GM18861 (cell line): ENCODE results near the gene TFPI.

ENCODE experiments used
- ATAC-seq: cut with Tn5 transposase; IDR thresholded peaks from one replicate; pipeline ENCODE4 v1.9.1; 2021; ENCODE audit not compliant: unreplicated experiment

The TFPI gene

DNA sequence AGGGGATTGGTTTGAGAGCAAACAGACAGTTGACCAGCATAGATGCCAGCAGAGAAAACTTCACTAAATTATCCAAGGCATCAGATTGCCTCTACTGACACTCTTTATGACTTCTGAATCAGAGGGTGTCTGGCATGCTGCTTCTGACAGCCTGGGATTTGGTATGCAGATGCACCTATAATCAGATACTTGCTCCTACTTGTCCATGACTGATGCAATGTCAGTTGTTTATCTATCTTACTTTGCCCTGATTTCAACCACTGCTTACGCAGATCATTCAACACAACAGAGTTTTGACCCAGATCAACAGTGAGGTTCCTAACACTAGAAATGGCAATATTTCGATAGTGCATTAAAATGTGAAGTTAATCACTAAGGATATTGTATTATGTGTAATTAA, 83.5 kb downstream of the TFPI start:
- no peak for ATAC-seq

DNA sequence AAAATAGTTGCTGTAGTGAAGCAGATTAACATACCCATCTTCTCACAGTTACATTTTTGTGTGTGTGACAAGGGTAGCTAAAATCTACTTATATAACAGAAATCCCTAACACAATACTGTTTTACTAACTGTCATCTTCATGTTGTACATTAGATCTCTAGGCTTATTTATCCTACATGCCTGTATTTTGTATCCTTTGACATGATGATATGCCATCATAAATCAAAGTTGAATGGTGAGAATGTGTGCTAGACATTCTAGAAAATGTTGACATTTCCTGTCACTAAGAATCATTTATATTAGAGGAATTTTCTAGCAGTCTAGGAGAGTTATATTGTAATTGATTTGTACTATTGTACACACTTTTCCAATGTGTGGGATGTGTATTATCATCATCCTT, 84.7 kb downstream of the TFPI start:
- ATAC-seq, result no peak

- ATAC-seq, result no peak
Measured at GRCh38 chr2:187468262-187468661, 86.0 kb downstream of the TFPI start.

DNA sequence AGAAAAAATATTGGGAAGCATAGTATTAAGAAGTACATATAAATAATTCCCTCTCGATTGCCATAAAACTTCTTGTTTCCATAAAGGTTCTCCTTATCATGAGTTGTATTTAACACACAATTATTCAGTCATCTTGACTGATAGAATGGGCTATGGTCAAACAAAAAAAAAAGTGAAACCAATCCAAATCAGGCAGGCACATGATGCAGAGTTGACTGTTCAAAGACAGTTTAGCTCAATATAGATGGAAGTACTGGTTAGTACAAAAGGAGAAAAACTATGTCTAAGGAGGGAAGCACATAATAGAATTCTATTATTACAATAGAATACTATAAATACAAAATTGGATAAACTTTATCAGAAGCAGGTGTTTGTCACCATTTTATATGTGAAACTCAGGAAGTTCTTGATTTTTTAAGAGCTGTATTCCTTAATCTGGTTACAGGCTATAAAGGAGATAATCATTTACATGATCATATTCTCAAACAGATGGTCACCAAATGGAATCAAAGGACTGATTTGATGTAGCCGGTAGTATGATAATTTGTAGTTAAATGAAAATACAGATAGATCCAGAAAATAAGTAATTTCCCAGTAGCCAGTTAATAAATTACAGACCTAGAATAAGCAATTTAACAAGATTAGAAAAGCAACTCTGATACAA, 88.0 kb downstream of the TFPI start:
- ATAC-seq, result no peak

DNA sequence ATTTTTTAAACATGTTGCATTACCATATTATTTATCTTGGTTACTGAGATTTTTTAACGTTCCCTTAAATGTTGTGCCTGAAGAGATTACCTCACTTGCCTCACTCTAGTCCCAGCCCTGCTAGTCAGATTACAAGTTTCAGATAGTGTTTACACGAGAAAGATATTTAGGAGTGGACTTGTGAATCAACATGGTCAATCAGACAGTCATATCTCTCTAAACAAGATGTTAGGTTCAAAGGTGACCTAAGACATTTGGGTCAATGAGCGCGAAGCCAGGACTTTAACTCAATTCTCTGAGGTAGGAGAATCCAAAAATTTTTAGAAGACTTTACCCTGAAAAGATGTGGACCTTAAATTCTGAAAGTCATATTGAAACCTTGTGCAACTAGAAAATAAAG, 91.4 kb downstream of the TFPI start:
- ATAC-seq, result no peak

DNA sequence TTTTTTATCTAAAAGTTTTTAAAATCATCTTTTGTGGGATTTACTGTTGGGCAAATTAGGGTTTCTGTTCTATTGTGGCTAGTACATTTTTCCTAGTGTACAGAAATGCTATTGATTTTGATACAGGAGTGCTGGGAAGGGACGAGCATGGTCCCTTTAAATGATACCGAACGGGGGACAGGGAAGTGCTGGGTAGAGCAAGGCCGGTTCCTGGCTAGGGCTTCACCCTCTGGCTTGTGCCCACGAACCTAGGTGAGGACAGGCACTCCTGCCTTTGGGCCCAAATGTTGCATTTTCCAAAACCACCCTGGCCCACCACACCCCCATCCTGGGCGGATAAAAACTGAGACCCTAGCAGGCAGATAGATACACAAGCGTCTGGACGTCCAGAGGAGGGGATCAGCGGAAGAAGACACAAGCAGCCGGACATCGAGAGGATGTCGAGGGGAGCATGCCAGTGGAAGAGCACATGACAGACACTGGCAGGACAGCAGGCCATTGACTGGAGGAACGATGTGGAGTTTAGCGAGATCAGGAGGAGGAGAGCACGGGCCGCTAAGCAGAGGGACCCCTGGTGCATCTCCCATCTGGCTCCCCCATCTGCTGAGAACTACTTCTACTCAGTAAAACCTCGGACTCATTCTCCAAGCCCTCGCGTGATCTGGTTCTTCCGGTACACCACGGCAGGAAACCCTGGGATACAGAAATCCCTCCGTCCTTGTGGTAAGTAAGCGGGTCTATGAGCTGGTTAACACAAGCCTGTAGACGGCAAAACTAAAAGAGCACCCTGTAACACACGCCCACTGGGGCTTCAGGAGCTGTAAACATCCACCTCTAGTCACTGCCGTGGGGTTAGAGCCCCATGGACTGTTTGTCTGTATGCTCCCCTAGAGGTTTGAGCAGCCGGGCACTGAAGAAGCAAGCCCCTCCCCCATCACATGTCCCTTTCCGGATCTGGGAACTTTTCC, 92.7 kb downstream of the TFPI start:
- ATAC-seq, result no peak

DNA sequence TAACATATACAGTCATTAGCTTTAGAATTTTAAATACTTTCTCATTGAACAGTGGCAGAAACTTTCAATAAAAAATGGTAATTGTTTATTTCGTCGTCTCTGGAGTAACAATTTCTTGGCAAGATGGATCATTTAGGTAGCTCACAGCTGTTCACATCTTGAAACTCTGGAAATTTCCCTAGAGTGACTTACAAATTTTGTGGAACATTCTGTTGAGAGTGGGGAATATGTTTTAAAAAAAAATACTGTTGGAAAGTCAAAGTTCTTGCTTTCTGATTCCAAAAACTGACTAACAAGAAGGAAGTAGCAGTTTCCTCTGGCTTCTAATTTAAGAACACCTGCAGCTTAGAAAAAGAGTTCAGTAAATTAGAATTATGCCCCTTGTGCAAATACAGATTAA, 95.0 kb downstream of the TFPI start:
- no peak for ATAC-seq

DNA sequence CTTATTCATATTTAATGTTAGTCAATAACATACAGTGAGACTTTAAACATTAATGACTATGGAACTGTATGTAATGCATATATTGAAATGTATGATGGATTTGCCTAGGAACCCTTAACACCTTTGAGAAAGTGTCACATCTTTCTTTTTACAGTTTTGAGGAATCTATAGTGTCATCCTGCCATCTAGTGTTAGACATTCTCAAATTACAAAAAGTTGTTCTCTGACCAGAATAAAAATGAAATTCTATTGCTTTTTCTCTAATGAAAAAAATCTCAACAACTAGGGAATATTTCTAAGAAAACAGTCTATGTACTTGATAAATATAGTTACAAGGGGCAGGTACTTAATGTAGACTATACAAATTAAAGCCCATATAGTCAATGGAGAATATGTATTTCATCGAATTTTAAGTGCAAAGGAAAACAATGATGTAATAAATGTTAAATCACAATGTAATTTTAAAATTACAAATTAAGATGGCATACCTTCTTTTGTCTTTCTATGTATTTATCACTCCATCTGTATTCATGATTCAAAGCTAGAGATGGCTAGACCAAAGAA, 101.1 kb downstream of the TFPI start:
- no peak for ATAC-seq

GRCh38 chr2:187451510-187451909, 102.7 kb downstream of the TFPI start:
- ATAC-seq, result no peak

DNA sequence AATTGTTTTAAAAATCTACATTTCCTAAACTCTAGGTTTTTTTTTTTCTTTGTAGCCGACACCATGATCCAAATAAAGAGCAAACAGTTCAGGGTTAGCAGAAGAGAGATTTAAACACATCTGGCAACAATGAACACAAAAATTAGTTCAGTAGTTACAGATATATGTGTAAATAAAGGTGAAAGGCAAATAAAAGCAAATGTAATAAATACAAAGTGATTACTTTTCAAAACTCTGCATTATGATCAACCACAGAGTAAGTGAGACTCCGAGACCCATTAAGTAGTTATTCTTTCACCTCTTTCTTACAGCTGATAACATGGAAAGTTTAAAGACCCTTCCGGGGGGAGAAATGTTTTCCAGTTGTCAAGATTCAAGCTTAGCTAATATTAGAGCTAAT, 106.9 kb downstream of the TFPI start:
- ATAC-seq, result peak; percentile 5

- ATAC-seq, result no peak
Measured at GRCh38 chr2:187446711-187447110, 107.5 kb downstream of the TFPI start.

DNA sequence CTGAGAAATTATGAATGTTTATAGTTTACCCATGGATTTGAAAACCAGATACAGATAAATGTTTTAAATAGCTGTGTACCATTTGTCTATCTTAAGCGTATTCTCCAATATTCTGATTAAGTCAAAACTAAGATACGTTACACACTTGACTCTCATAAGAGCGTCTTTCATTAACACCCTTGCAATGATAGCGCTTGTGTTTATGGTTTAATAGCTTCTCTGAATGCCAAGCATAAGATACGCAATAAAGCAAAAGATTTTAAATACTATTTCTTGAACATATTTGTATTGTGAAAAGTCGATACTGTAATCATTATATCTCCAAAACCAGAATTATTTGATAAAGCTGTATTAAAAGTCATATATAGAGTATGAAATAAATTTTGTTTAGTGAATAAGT, 109.2 kb downstream of the TFPI start:
- ATAC-seq, result no peak

DNA sequence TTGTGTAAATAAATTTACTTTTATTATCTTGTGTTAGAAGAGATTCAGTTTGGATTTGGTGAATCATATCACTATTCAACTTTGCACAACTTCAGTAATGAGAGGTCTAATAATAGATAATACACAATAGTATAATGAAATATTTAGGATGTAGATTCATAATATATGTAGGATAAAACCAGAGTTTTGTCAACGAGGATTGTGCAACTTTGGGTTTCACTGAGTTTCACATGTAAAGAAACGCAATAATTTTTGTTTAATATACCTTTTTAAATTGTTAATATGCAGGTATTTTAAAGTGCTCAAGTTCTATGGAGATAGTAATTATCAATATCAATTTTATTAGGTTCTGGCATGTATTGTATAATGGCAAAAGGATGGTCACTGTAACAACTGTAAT, 111.5 kb downstream of the TFPI start:
- ATAC-seq, result no peak

DNA sequence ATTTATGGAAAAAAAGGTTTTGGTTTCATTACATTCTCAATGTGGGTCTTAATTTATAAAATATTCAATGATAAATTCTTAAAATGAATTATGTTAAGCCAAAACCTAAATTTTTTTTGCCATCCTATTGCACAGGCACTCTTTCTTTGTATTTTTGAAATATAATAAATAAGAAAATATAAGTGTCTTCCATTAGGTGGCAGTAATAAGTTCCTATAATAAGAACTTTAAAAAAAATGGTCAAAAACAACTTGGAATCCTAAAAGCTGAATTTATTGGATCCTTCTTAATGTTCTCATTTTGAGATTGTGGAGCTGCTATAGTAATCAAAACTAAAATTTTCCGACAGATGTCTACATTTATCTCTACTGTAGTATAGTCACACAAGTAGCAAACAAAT, 111.9 kb downstream of the TFPI start:
- no peak for ATAC-seq

DNA sequence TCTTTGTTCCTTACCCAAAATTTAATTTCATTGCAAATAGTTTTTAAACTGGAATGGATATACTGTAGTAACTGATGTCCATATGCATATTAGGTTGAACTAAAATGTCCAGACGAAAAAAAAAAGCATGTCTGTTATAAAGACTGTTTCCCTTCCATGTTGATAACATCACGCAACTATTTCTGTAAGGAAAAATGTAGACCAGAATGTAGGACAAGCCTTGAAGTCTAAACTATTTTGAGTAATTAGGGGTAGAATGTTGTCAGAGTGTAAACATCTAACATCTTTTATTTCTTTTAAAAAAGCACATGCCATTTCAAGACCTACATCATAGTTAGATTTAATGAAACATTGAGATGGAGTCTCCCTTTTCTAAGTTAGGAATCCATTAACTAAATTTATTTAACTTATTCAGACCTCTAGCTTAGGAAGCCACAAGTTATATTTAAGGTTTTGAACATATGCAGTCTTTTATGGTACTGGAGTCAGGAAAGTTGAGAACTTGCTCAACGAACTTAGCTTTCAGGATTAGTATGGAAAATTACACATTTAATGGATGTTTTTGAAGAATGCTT, 114.0 kb downstream of the TFPI start:
- no peak for ATAC-seq

DNA sequence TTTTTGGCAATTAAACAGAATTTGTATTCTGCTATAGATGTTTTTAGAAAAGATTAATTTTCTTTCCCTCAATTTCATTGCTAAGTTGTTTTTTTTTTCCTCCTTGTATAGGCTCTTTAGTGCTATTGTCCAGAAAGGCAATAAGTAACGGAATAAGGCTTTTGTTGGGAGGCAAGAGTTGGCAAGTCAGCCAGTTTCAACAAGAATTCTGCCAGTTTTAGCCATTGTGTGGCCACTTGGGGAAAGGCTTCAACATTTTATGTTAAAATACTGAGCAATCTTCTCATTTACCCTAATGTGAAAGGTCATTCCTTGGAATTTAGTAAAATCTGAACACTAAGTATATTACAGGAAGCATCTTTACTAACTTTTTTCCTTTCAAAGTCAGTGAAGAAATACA, 115.8 kb downstream of the TFPI start:
- ATAC-seq, result no peak

DNA sequence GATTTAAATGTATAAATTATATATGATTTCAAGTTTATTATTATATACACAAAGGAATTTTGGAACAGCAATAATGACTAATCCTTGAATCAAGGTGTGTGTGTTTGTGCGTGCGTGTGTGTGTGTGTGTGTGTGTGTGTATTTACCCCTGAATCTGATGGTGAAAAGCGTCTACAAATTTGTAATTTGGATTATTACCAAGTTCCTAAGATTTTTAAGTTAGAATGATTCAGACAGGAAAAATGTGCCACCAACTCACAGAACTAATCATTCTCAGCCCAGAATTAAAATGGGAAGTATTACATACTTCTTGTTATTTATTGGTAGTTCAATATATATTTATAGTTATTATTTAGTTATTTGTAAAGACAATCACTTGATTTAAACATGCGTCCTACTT, 118.5 kb downstream of the TFPI start:
- no peak for ATAC-seq

DNA sequence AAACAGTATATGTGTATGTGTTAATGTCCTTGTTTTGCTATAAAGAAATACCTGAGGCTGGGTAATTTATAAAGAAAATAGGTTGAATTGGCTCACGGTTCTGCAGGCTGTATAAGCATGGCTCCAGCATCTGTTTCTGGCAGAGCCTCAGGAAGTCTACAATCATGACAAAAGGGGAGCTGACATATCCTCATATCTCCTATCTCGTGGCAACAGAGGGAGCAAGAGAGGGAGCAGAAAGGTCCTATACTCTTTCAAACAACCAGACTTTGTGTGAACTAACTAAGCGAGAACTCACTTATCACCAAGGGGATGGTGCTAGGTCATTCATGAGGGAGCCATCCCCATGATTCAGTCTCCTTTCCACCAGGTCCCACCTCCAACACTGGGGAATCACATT, 119.2 kb downstream of the TFPI start:
- ATAC-seq, result no peak

- ATAC-seq, result no peak
Measured at GRCh38 chr2:187434342-187434785, 119.9 kb downstream of the TFPI start.

DNA sequence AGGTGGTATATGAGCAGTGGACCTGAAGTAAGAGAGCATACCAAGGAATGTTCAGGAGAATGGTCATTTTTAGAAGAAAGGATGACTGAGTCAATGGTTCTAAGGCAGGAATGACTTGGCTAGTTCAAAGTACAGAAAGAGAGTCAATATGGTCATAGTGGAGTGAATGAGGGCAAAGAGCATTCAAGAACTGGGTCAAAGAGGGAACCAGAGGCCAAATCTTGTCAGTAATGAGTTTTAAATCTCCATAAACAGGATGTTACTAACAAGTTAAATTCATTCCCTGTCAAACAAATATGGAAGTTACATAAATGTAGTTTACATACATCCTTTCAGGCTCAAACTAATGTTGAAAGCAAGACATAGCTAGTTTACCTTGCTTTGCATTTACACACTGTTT, 122.3 kb downstream of the TFPI start:
- ATAC-seq, result no peak

- no peak for ATAC-seq
Measured at GRCh38 chr2:187429989-187430388, 124.2 kb downstream of the TFPI start.

DNA sequence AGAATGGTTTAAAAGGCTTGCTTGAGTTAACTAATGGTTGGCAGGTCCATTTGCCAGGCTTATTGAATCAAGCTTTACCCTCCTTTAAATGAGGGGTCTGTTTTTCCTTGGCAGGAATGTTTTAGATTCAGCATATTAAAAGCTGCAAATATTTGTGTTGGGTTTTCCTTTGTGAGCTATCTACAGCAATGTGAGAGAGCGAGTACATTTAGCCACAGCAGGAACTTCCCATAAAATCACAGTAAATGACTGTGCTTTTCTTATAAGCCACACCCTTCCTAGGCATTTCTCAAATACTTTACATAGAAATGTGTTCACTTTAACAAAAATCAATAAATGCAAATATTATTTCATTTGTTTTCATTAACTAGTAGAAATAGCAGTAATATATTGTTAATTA, 130.1 kb downstream of the TFPI start:
- no peak for ATAC-seq
